DND-41 (cell line): Measurements from ENCODE around the gene PLA2G4A.

Experiments used
- ATAC-seq: fragments of 200-7000 bp; cut with Tn5 transposase; 3 replicates; pipeline ENCODE4 v1.9.1; 2021; ENCODE audit warnings: low read depth; ENCODE audit not compliant: insufficient read depth
- DNase-seq: peaks from one replicate; pipeline ENCODE4 v3.0.0-alpha.2; 2020
- H2AFZ ChIP-seq: 2 replicates; pipeline ENCODE4 v1.6.0; 2012; ENCODE audit warnings: low read depth, low read length
- H3K27ac ChIP-seq: 2 replicates; pipeline ENCODE4 v1.5.1; 2012; ENCODE audit warnings: low read length, inconsistent platforms
- H3K27me3 ChIP-seq: fragments of 200-600 bp; sonication (generic); 2 replicates; pipeline ENCODE4 v1.6.0; 2012; ENCODE audit warnings: low read length, mild to moderate bottlenecking, inconsistent platforms; ENCODE audit not compliant: insufficient read depth, poor library complexity
- H3K36me3 ChIP-seq: 2 replicates; pipeline ENCODE4 v1.5.1; 2012; ENCODE audit warnings: low read length, inconsistent platforms; ENCODE audit not compliant: insufficient read depth
- H3K4me1 ChIP-seq: 2 replicates; pipeline ENCODE4 v1.5.1; 2012; ENCODE audit warnings: mild to moderate bottlenecking, low read length; ENCODE audit not compliant: insufficient read depth
- H3K4me2 ChIP-seq: 2 replicates; pipeline ENCODE4 v1.6.0; 2012; ENCODE audit warnings: mild to moderate bottlenecking, moderate library complexity, low read length, inconsistent platforms; ENCODE audit not compliant: insufficient read depth
- H3K4me3 ChIP-seq, 2 experiments: fragments of 200-600 bp in 1 of 2; shearing (Covaris generic) in 1 of 2; 2 replicates each; pipeline ENCODE4 v1.5.1; 2012 to 2016; ENCODE audit warnings: inconsistent platforms in 2 of 2, low read length in 2 of 2, mild to moderate bottlenecking in 2 of 2, low read depth in 1 of 2, moderate library complexity in 1 of 2
- H3K79me2 ChIP-seq: 2 replicates; pipeline ENCODE4 v1.6.0; 2012; ENCODE audit warnings: low read length, inconsistent platforms; ENCODE audit not compliant: insufficient read depth
- H3K9ac ChIP-seq: 2 replicates; pipeline ENCODE4 v1.6.0; 2012; ENCODE audit warnings: low read depth, mild to moderate bottlenecking, inconsistent platforms, low read length, moderate library complexity
- H3K9me3 ChIP-seq: 2 replicates; pipeline ENCODE4 v1.5.1; 2012; ENCODE audit warnings: low read length, moderate library complexity, mild to moderate bottlenecking, inconsistent platforms; ENCODE audit not compliant: insufficient read depth, severe bottlenecking
- H4K20me1 ChIP-seq: 2 replicates; pipeline ENCODE4 v1.6.0; 2012; ENCODE audit warnings: low read length; ENCODE audit not compliant: insufficient read depth
- CTCF ChIP-seq: IDR thresholded peaks from 2 replicates; pipeline ENCODE4 v1.5.1; 2012; ENCODE audit warnings: borderline replicate concordance, low read length, moderate library complexity, mild to moderate bottlenecking; ENCODE audit not compliant: poor library complexity, severe bottlenecking; ENCODE audit errors: extremely low read depth
- EZH2 ChIP-seq: IDR thresholded peaks from 3 replicates; pipeline ENCODE4 v1.6.1; 2012; ENCODE audit warnings: borderline replicate concordance, low read depth, mild to moderate bottlenecking, moderate library complexity, low read length, inconsistent platforms; ENCODE audit not compliant: severe bottlenecking

Gene PLA2G4A

GRCh38 chr1:186792870-186793581 is 35.7 kb upstream of the PLA2G4A start:
- Histone ChIP-seq H3K4me1 (no peaks in the 10 kb centered on the region), H3K36me3 (no peaks in the 10 kb centered on the region), H3K9ac (no peak overlapping the region), H3K4me3 (no peak overlapping the region), H3K79me2 (no peaks in the 10 kb centered on the region), H4K20me1 (no peaks in the 10 kb centered on the region), H3K4me2 (no peak overlapping the region), H3K27ac (no peak overlapping the region), H3K27me3 (no peaks in the 10 kb centered on the region), H3K9me3 (no peaks in the 10 kb centered on the region), H2AFZ (no peak overlapping the region)
- TF ChIP-seq CTCF = no peak
- no peak for TF ChIP-seq EZH2
- ATAC-seq (no peak), DNase-seq (no peak)

GRCh38 chr1:186793582-186793927 is 35.2 kb upstream of the PLA2G4A start:
- ATAC-seq = no peak

GRCh38 chr1:186798960-186799688 is 29.6 kb upstream of the PLA2G4A start:
- Histone ChIP-seq H3K36me3 (no peaks in the 10 kb centered on the region), H4K20me1 (no peaks in the 10 kb centered on the region), H3K27ac (no peak overlapping the region), H2AFZ (no peak overlapping the region), H3K9me3 (no peaks in the 10 kb centered on the region), H3K4me3 (no peak overlapping the region), H3K4me2 (no peak overlapping the region), H3K79me2 (no peaks in the 10 kb centered on the region), H3K4me1 (no peaks in the 10 kb centered on the region), H3K9ac (no peak overlapping the region), H3K27me3 (no peaks in the 10 kb centered on the region)
- no peak for TF ChIP-seq EZH2
- TF ChIP-seq CTCF = no peak
- no peak for DNase-seq
- no peak for ATAC-seq

More at GRCh38 chr1:186793582-186793927, 35.2 kb upstream of the PLA2G4A start:
- H3K36me3 ChIP-seq = no peaks in the 10 kb centered on the region
- H3K4me3 ChIP-seq = no peak overlapping the region
- H3K27me3 ChIP-seq = no peaks in the 10 kb centered on the region
- no peaks in the 10 kb centered on the region for H3K9me3 ChIP-seq
- no peak for TF ChIP-seq EZH2
- no peak for TF ChIP-seq CTCF
- H4K20me1 ChIP-seq = no peaks in the 10 kb centered on the region
- H3K27ac ChIP-seq = no peak overlapping the region
- no peak overlapping the region for H2AFZ ChIP-seq
- H3K79me2 ChIP-seq = no peaks in the 10 kb centered on the region
- H3K9ac ChIP-seq = no peak overlapping the region
- no peaks in the 10 kb centered on the region for H3K4me1 ChIP-seq
- H3K4me2 ChIP-seq = no peak overlapping the region
- no peak for DNase-seq
